ENCODE measurements around the gene MYL7. TPM values are rescaled to one million over a fixed set of nuclear protein-coding genes. Genes with fewer than 3 reads are reported as not detected.

Gene MYL7
- total and polyA plus RNA-seq, 2 experiments from 2014 or later: 4.8 TPM; not detected in 1

DNA sequence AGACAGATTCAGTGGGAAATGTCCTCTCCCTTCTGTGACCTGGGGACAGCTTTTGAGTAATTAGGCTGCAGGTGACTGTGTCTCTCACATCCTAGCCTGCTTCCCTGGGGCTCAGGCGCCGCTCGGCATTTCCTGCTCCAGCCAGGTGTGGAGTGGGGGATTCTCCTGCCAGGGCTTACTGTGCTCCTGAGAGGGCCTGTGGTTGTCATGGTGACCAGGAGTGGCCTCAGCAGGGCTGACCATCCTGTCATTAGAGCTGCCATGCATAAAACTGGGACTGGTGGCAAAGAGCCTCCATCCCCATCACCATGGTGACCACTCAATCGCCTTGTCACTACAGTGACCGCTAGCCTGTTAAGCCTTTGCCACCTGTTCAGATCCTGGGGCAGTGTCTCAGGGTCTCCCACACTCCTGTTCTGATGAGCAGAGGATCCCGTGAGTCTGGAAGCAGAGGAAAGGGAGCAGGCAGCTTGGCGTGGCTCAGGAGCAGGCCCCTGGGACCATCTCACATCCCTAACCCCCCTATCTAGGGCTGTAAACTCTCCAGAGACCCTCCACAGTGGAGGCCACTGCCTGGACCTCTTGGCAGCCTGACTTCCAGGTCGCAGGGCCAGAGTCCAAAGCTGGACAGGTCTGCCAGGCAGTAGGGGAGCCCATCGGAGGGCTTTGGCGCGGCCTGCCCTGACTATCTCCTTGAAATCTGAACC, 48.3 kb upstream of the MYL7 start, which contains the start of gene GCK:
GCK (minus strand) TSS at position 154 of the 707 bp plus-strand sequence. CDS start 486 bp downstream, outside the sequence.
- Mint-ChIP-seq H3K27ac (no peak within 1 kb of the TSS), H3K4me3 (no peak within 1 kb of the TSS), H3K9me3 (no peaks in the 10 kb centered on the region), H3K4me1 (peaks cover 23% of the 10 kb centered on the region), H3K36me3 (ENCODE audit: low read depth) (no peaks in the 10 kb centered on the region; the same call in 2 of the 3 replicates), H3K27me3 (ENCODE audit: insufficient read depth, low read depth, poor library complexity) (peaks cover 6% of the 10 kb centered on the region)
- no peak for DNase-seq (ENCODE audit: low spot score)
- Histone ChIP-seq H4K20me1 (replicated peaks; ENCODE audit: insufficient read depth) (no peaks in the 10 kb centered on the region), H3K4me2 (no peak within 1 kb of the TSS), H3K9me2 (ENCODE audit: insufficient read depth) (no peaks in the 10 kb centered on the region; the same call in 1 of the 2 replicates), H3K36me3 (ENCODE audit: insufficient read depth) (no peaks in the 10 kb centered on the region), H3K27me3 (ENCODE audit: insufficient read depth) (no peaks in the 10 kb centered on the region), H3K4me1 (ENCODE audit: insufficient read depth) (no peaks in the 10 kb centered on the region), H3K4me3 (no peak within 1 kb of the TSS), H2AFZ (no peak within 1 kb of the TSS), H3F3A (replicated peaks; ENCODE audit: low read depth) (no peaks in the 10 kb centered on the region), H3K27ac (ENCODE audit: low read depth) (no peak within 1 kb of the TSS), H3K79me2 (replicated peaks; ENCODE audit: insufficient read depth) (no peaks in the 10 kb centered on the region)
- TF ChIP-seq POLR2AphosphoS5 (IDR thresholded peaks at IDR 0.05; ENCODE audit: low read depth): no peak
- no peak for ATAC-seq

DNA sequence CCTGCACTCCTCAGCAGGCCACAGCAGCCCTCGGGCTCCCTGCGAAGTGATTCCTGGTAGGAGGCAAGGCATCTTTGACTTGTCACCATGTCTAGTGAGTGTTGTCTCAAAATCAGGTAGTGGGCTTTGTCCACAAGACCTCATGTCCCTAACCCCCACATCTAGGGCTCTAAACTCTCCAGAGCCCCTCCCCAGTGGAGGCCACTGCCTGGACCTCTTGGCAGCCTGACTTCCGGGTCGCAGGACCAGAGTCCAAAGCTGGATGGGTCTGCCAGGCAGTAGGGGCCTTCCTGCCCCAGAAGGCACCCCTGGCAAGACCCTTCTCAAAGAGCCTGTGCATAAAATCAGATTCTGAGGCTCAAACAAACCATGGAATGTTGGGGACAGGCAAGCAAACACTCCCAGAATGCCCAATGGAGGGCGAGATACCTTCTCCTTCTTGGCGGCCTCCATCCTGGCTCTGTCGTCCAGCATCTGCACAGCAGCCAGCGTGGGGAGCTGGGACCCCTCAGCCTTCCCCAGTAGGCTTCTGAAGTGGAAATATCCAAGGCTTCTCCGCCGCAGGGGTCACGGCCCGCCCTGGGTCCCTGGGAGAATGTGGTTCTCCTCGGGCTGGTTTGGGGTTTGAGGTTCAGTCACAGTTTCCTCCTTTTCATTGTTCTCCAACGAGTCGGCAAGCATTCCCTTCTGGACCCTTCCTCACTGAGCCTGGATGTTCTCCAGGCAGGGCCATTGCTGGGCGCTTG, 47.5 kb upstream of the MYL7 start:
- Histone ChIP-seq H3K79me2 (replicated peaks; ENCODE audit: insufficient read depth) (no peaks in the 10 kb centered on the region), H3K9me2 (ENCODE audit: insufficient read depth) (no peaks in the 10 kb centered on the region; the same call in 1 of the 2 replicates), H3K4me3 (no peak overlapping the region), H3K4me1 (ENCODE audit: insufficient read depth) (no peaks in the 10 kb centered on the region), H3K27me3 (ENCODE audit: insufficient read depth) (no peaks in the 10 kb centered on the region), H2AFZ (no peak overlapping the region), H3K36me3 (ENCODE audit: insufficient read depth) (no peaks in the 10 kb centered on the region), H3K27ac (ENCODE audit: low read depth) (no peak overlapping the region), H3K4me2 (no peak overlapping the region), H3F3A (replicated peaks; ENCODE audit: low read depth) (no peaks in the 10 kb centered on the region), H4K20me1 (replicated peaks; ENCODE audit: insufficient read depth) (no peaks in the 10 kb centered on the region)
- TF ChIP-seq ZNF331 (CRISPR knock-in tag; IDR thresholded peaks at IDR 0.05; ENCODE audit: low read depth) (no peak), CREB1 (CRISPR knock-in tag; IDR thresholded peaks at IDR 0.05; ENCODE audit: low read depth) (no peak), JUNB (IDR thresholded peaks at IDR 0.05; ENCODE audit: unreplicated experiment) (no peak), ZNF114 (CRISPR knock-in tag; IDR thresholded peaks at IDR 0.05) (no peak)
- TF ChIP-seq, protein P1, sequence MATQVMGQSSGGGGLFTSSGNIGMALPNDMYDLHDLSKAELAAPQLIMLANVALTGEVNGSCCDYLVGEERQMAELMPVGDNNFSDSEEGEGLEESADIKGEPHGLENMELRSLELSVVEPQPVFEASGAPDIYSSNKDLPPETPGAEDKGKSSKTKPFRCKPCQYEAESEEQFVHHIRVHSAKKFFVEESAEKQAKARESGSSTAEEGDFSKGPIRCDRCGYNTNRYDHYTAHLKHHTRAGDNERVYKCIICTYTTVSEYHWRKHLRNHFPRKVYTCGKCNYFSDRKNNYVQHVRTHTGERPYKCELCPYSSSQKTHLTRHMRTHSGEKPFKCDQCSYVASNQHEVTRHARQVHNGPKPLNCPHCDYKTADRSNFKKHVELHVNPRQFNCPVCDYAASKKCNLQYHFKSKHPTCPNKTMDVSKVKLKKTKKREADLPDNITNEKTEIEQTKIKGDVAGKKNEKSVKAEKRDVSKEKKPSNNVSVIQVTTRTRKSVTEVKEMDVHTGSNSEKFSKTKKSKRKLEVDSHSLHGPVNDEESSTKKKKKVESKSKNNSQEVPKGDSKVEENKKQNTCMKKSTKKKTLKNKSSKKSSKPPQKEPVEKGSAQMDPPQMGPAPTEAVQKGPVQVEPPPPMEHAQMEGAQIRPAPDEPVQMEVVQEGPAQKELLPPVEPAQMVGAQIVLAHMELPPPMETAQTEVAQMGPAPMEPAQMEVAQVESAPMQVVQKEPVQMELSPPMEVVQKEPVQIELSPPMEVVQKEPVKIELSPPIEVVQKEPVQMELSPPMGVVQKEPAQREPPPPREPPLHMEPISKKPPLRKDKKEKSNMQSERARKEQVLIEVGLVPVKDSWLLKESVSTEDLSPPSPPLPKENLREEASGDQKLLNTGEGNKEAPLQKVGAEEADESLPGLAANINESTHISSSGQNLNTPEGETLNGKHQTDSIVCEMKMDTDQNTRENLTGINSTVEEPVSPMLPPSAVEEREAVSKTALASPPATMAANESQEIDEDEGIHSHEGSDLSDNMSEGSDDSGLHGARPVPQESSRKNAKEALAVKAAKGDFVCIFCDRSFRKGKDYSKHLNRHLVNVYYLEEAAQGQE (IDR thresholded peaks at IDR 0.05; ENCODE audit: unreplicated experiment): no peak
- Mint-ChIP-seq H3K4me3 (no peak overlapping the region), H3K27me3 (ENCODE audit: insufficient read depth, low read depth, poor library complexity) (peaks cover 7% of the 10 kb centered on the region), H3K36me3 (ENCODE audit: low read depth) (no peaks in the 10 kb centered on the region; the same call in 2 of the 3 replicates), H3K27ac (no peak overlapping the region), H3K9me3 (no peaks in the 10 kb centered on the region), H3K4me1 (peaks cover 19% of the 10 kb centered on the region)
- ATAC-seq (no peak), DNase-seq (ENCODE audit: low spot score) (no peak)
